GM12873 (cell line): Measurements from ENCODE around the gene PBX3.

Experiments used
- CTCF ChIP-seq: IDR thresholded peaks from 2 replicates; pipeline ENCODE4 v1.5.1; 2012; ENCODE audit warnings: low read depth, mild to moderate bottlenecking, moderate library complexity, low read length, control low read depth; ENCODE audit not compliant: insufficient read depth; ENCODE audit errors: missing control alignments

Gene PBX3

GRCh38 chr9:125932746-125933455, 185.7 kb downstream of the PBX3 start:
- TF ChIP-seq CTCF, result no peak

- TF ChIP-seq CTCF, result no peak
These were observed 195.0 kb downstream of the PBX3 start for GRCh38 chr9:125942125-125942524.

GRCh38 chr9:125943831-125944230, 196.7 kb downstream of the PBX3 start:
- TF ChIP-seq CTCF, result no peak

GRCh38 chr9:125946397-125946796, 199.2 kb downstream of the PBX3 start:
- TF ChIP-seq CTCF, result no peak

GRCh38 chr9:125948887-125949596, 201.9 kb downstream of the PBX3 start:
- no peak for TF ChIP-seq CTCF

GRCh38 chr9:125949703-125950460, 202.7 kb downstream of the PBX3 start:
- no peak for TF ChIP-seq CTCF

- TF ChIP-seq CTCF, result no peak
These were observed 203.8 kb downstream of the PBX3 start for GRCh38 chr9:125950880-125951471.
